ENCODE results near the gene CCDC146. TPM values are rescaled to one million over a fixed set of nuclear protein-coding genes. Genes with fewer than 3 reads are reported as not detected.

The CCDC146 gene
- total RNA-seq, 2 donors from 2014 or later, result 3.6 to 12.7 TPM

GRCh38 chr7:77288676-77289320 is 166.4 kb downstream of the CCDC146 start:
- H3K9me3 ChIP-seq, result no peaks in the 10 kb centered on the region
- no peak for DNase-seq (ENCODE audit: low spot score)
- no peaks in the 10 kb centered on the region for H3K36me3 ChIP-seq
- H3K27me3 ChIP-seq, result no peaks in the 10 kb centered on the region
- H3K27ac ChIP-seq, result no peak overlapping the region
- H3K4me1 ChIP-seq, result no peaks in the 10 kb centered on the region
- H3K4me3 ChIP-seq, result no peak overlapping the region
- TF ChIP-seq, protein P1, sequence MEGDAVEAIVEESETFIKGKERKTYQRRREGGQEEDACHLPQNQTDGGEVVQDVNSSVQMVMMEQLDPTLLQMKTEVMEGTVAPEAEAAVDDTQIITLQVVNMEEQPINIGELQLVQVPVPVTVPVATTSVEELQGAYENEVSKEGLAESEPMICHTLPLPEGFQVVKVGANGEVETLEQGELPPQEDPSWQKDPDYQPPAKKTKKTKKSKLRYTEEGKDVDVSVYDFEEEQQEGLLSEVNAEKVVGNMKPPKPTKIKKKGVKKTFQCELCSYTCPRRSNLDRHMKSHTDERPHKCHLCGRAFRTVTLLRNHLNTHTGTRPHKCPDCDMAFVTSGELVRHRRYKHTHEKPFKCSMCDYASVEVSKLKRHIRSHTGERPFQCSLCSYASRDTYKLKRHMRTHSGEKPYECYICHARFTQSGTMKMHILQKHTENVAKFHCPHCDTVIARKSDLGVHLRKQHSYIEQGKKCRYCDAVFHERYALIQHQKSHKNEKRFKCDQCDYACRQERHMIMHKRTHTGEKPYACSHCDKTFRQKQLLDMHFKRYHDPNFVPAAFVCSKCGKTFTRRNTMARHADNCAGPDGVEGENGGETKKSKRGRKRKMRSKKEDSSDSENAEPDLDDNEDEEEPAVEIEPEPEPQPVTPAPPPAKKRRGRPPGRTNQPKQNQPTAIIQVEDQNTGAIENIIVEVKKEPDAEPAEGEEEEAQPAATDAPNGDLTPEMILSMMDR (IDR thresholded peaks at IDR 0.05), result no peak

DNA sequence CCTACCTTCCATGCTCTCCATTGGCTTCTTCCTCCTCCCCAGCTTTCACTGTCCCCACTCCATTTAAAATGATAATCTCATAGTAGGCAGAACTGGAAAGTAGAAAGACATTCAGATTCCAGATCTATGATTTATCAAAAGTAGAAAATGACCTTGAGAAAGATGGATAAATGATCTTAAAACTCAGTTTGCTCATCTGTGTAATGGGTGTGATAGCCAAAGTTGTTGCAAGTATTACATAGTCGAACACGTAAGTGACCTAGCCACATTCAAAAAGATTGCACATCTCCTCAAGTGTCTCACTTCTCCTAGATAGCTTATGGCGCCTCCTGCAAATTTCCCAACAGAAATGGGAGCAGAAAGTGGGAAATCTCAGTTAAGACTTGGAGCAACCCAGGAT is 167.0 kb downstream of the CCDC146 start:
- H3K27me3 ChIP-seq, result no peaks in the 10 kb centered on the region

GRCh38 chr7:77290425-77290824 is 168.0 kb downstream of the CCDC146 start:
- TF ChIP-seq, protein P1 (IDR thresholded peaks at IDR 0.05), result no peak
- Histone ChIP-seq H3K9me3 (no peaks in the 10 kb centered on the region), H3K36me3 (no peaks in the 10 kb centered on the region), H3K27me3 (no peaks in the 10 kb centered on the region), H3K27ac (no peak overlapping the region), H3K4me1 (no peaks in the 10 kb centered on the region), H3K4me3 (no peak overlapping the region)
- DNase-seq (ENCODE audit: low spot score), result no peak

More for the DNA sequence above, 167.0 kb downstream of the CCDC146 start:
- TF ChIP-seq, protein P1 (IDR thresholded peaks at IDR 0.05), result no peak
- H3K36me3 ChIP-seq, result no peaks in the 10 kb centered on the region
- H3K4me1 ChIP-seq, result no peaks in the 10 kb centered on the region
- no peak for DNase-seq (ENCODE audit: low spot score)
- no peaks in the 10 kb centered on the region for H3K9me3 ChIP-seq
- H3K27ac ChIP-seq, result no peak overlapping the region
- no peak overlapping the region for H3K4me3 ChIP-seq

DNA sequence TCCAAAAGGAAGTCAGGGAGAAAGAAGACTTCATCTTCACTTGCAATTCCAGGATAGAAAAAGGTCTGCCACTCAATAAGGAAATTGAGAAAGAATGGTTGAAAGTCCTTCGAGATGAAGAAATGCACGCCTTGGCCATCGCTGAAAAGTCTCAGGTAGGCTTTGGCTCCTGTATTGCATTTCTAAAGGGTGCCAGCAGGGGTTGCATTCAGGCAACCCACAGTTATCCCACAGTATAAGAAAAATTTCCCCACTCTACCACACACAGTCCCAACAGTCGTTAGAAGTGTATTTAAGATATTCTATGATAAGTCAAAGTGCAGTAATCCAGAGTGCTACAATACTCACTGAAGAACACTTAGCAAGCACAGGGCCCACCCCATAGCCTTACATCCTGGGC is 170.6 kb downstream of the CCDC146 start:
- TF ChIP-seq, protein P1 (IDR thresholded peaks at IDR 0.05), result no peak
- H3K36me3 ChIP-seq, result peaks cover 7% of the 10 kb centered on the region

DNA sequence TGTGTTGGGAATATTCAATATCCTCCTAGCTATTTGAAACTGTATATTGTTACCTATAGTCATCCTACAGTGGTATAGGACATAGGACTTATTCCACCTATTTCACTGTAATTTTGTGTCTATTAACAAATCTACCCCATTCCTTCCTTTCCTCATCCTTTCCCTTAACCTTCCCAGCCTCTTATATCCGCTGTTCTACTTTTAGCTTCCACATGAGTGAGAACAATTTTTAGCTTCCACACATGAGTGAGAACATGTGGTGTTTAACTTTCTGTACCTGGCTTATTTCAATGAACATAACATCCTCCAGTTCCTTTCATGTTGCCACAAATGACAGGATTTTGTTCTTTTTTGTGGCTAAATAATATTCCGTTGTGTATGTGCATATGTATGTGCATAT is 173.1 kb downstream of the CCDC146 start:
- no peaks in the 10 kb centered on the region for H3K27me3 ChIP-seq
- H3K27ac ChIP-seq, result no peak overlapping the region
- H3K9me3 ChIP-seq, result peaks cover 0 to 7% of the 10 kb centered on the region in 2 donors
- no peak for DNase-seq (ENCODE audit: low spot score)
- H3K4me1 ChIP-seq, result no peaks in the 10 kb centered on the region
- TF ChIP-seq, protein P1 (IDR thresholded peaks at IDR 0.05), result no peak
- H3K4me3 ChIP-seq, result no peak overlapping the region
- peaks cover 7% of the 10 kb centered on the region for H3K36me3 ChIP-seq

More for the DNA sequence above, 170.6 kb downstream of the CCDC146 start:
- peaks cover 0 to 7% of the 10 kb centered on the region in 2 donors for H3K9me3 ChIP-seq
- DNase-seq (ENCODE audit: low spot score), result no peak
- no peak overlapping the region for H3K4me3 ChIP-seq
- no peak overlapping the region for H3K27ac ChIP-seq
- no peaks in the 10 kb centered on the region for H3K4me1 ChIP-seq
- H3K27me3 ChIP-seq, result no peaks in the 10 kb centered on the region

Data from right atrium auricular region (tissue), 2 donors.